Liver (tissue), 9 donors: Measurements from ENCODE around the gene ZMYND12. TPM values are rescaled to one million over a fixed set of nuclear protein-coding genes. Genes with fewer than 3 reads are reported as not detected.

Experiments used
- DNase-seq: peaks from one replicate; pipeline ENCODE4 v3.0.0-alpha.2; 2017; ENCODE audit warnings: low spot score
- H3K27ac ChIP-seq, 2 donors: one replicate each; pipeline ENCODE4 v1.7.0; 2013; ENCODE audit warnings: inconsistent platforms in 2 of 2, low read length in 2 of 2, control low read depth in 1 of 2, low read depth in 1 of 2, mild to moderate bottlenecking in 1 of 2
- H3K27me3 ChIP-seq, 4 donors: one replicate each; pipeline versions ENCODE4 v1.6.1 to v1.7.0; 2013; ENCODE audit warnings: low read length in 3 of 4, inconsistent platforms in 1 of 4, mild to moderate bottlenecking in 1 of 4, moderate library complexity in 1 of 4; ENCODE audit not compliant: control insufficient read depth in 4 of 4, insufficient read depth in 4 of 4
- H3K36me3 ChIP-seq, 4 donors: one replicate each; pipeline versions ENCODE4 v1.6.1 to v1.7.0; 2013; ENCODE audit warnings: low read length in 3 of 4, mild to moderate bottlenecking in 3 of 4, low read depth in 1 of 4, moderate library complexity in 1 of 4; ENCODE audit not compliant: control insufficient read depth in 4 of 4, insufficient read depth in 3 of 4
- H3K4me1 ChIP-seq, 4 donors: one replicate each; pipeline versions ENCODE4 v1.6.1 to v1.7.0; 2013; ENCODE audit warnings: low read length in 3 of 4, mild to moderate bottlenecking in 3 of 4, moderate library complexity in 1 of 4; ENCODE audit not compliant: control insufficient read depth in 4 of 4, insufficient read depth in 4 of 4
- H3K4me3 ChIP-seq, 3 donors: one replicate each; pipeline versions ENCODE4 v1.6.1 to v1.7.0; 2013; ENCODE audit warnings: low read length in 3 of 3, control low read depth in 1 of 3, low read depth in 1 of 3, mild to moderate bottlenecking in 1 of 3
- H3K9ac ChIP-seq, 2 donors: one replicate each; pipeline ENCODE4 v1.7.0; 2013; ENCODE audit warnings: low read length in 2 of 2, mild to moderate bottlenecking in 2 of 2, moderate library complexity in 2 of 2, control low read depth in 1 of 2, low read depth in 1 of 2
- H3K9me3 ChIP-seq, 4 donors: one replicate each; pipeline versions ENCODE4 v1.6.1 to v1.7.0; 2013; ENCODE audit warnings: low read length in 3 of 4; ENCODE audit not compliant: control insufficient read depth in 4 of 4
- CTCF ChIP-seq: fragments of 150-350 bp; IDR thresholded peaks from 2 replicates; pipeline ENCODE4 v1.5.1; 2017; ENCODE audit warnings: improper control_type of control experiment, low read depth, low read length; ENCODE audit not compliant: missing input control
- EGR1 ChIP-seq, 2 donors: IDR thresholded peaks; 2 replicates each; pipeline ENCODE4 v1.6.1; 2016 to 2018; ENCODE audit warnings: antibody characterized with exemption in 2 of 2, low read depth in 2 of 2
- FOXA1 ChIP-seq: IDR thresholded peaks from 2 replicates; pipeline ENCODE4 v1.6.1; 2016; ENCODE audit warnings: antibody characterized with exemption
- FOXA2 ChIP-seq: IDR thresholded peaks from 2 replicates; pipeline ENCODE4 v1.6.1; 2016; ENCODE audit warnings: antibody characterized with exemption
- GABPA ChIP-seq, 2 donors: IDR thresholded peaks in 1 of 2; conservative IDR thresholded peaks in 1 of 2; 2 replicates each; pipeline ENCODE4 v1.6.1; 2016; ENCODE audit warnings: antibody characterized with exemption in 2 of 2, mild to moderate bottlenecking in 1 of 2, moderate library complexity in 1 of 2
- HNF4A ChIP-seq, 2 donors: conservative IDR thresholded peaks; 2 replicates each; pipeline ENCODE4 v1.6.1; 2016; ENCODE audit warnings: antibody characterized with exemption in 2 of 2, mild to moderate bottlenecking in 2 of 2
- JUND ChIP-seq, 2 donors: IDR thresholded peaks; 2 replicates each; pipeline ENCODE4 v1.6.1; 2016; ENCODE audit warnings: antibody characterized with exemption in 2 of 2
- MAX ChIP-seq: IDR thresholded peaks from 2 replicates; pipeline ENCODE4 v1.6.1; 2016; ENCODE audit warnings: antibody characterized with exemption
- NR2F2 ChIP-seq: IDR thresholded peaks from 2 replicates; pipeline ENCODE4 v1.6.1; 2016; ENCODE audit warnings: antibody characterized with exemption
- RAD21 ChIP-seq, 2 donors: IDR thresholded peaks; 2 replicates each; pipeline ENCODE4 v1.6.1; 2016; ENCODE audit warnings: antibody characterized with exemption in 2 of 2, mild to moderate bottlenecking in 2 of 2
- RXRA ChIP-seq, 2 donors: IDR thresholded peaks; 2 replicates each; pipeline ENCODE4 v1.6.1; 2017 to 2018; ENCODE audit warnings: antibody characterized with exemption in 2 of 2, mild to moderate bottlenecking in 1 of 2
- YY1 ChIP-seq: IDR thresholded peaks from 2 replicates; pipeline ENCODE4 v1.6.1; 2016; ENCODE audit warnings: antibody characterized with exemption, mild to moderate bottlenecking
- WGBS: extraction: QIAGEN DNeasy Blood & Tissue Kit; methylation state at CpG from one replicate; pipeline ENCODE4 v1.1.7; 2013; 5-methylcytosine and 5-hydroxymethylcytosine counted together
- polyA plus RNA-seq, 2 donors: library from polyadenylated mRNA; stranded (reverse) in 1 of 2; unstranded in 1 of 2; fragments of 200-250 nt in 1 of 2; fragments of >200 nt in 1 of 2; fragmentation: Nextera tagmentation in 1 of 2; extraction: Ambion mirVana in 1 of 2; gene quantifications; one replicate each; pipeline versions ENCODE4 v1.2.1 to v1.2.3, GENCODE V29; 2013 to 2015
- total RNA-seq, 2 donors: library from RNA; depleted of rRNA; stranded (reverse); fragments of >200 nt; gene quantifications; one replicate each; pipeline ENCODE4 v1.2.3, GENCODE V29; 2014
- TF ChIP-seq, protein P1 (sequence below): IDR thresholded peaks from 2 replicates; pipeline ENCODE4 v1.6.1; 2016; ENCODE audit warnings: antibody characterized with exemption
- TF ChIP-seq, protein P2 (sequence below): IDR thresholded peaks from 2 replicates; pipeline ENCODE4 v1.6.1; 2016; ENCODE audit warnings: antibody characterized with exemption
- donor health status: healthy.
- donor health status: healthy.
- donor health status: healthy.
- donor health status: healthy.
- donor health status: healthy.

Gene ZMYND12
- total and polyA plus RNA-seq, 4 donors: 1.3 to 3.0 (median 2.0) TPM

- Histone ChIP-seq H3K9me3 (no peaks in the 10 kb centered on the region), H3K36me3 (no peaks in the 10 kb centered on the region), H3K27me3 (no peaks in the 10 kb centered on the region), H3K4me3 (no peak overlapping the region), H3K9ac (no peak overlapping the region), H3K27ac (no peak overlapping the region), H3K4me1 (peaks cover 0 to 17% (median 13%) of the 10 kb centered on the region in 4 donors)
- no peak for DNase-seq
- WGBS: 83% methylated on average over 9 of the region's 9 CpGs
- TF ChIP-seq NR2F2 (no peak), FOXA1 (no peak), FOXA2 (no peak), CTCF (no peak), HNF4A (conservative IDR thresholded peaks at IDR 0.05) (no peak), EGR1 (IDR thresholded peaks at IDR 0.05; ENCODE audit: low read depth in 2 of 2) (no peak), RAD21 (IDR thresholded peaks at IDR 0.05) (no peak), JUND (IDR thresholded peaks at IDR 0.05) (no peak), MAX (no peak)
Measured at GRCh38 chr1:42422737-42423136, 33.1 kb downstream of the ZMYND12 start.

- TF ChIP-seq NR2F2 (no peak), HNF4A (conservative IDR thresholded peaks at IDR 0.05) (no peak), RXRA (IDR thresholded peaks at IDR 0.05) (no peak), EGR1 (IDR thresholded peaks at IDR 0.05; ENCODE audit: low read depth in 2 of 2) (no peak), MAX (no peak), CTCF (no peak), YY1 (no peak), FOXA2 (no peak), GABPA (IDR thresholded peaks at IDR 0.05 in 1 of 2, conservative IDR thresholded peaks at IDR 0.05 in 1 of 2) (no peak)
- TF ChIP-seq, protein P1, sequence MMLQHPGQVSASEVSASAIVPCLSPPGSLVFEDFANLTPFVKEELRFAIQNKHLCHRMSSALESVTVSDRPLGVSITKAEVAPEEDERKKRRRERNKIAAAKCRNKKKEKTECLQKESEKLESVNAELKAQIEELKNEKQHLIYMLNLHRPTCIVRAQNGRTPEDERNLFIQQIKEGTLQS: no peak
- TF ChIP-seq, protein P2, sequence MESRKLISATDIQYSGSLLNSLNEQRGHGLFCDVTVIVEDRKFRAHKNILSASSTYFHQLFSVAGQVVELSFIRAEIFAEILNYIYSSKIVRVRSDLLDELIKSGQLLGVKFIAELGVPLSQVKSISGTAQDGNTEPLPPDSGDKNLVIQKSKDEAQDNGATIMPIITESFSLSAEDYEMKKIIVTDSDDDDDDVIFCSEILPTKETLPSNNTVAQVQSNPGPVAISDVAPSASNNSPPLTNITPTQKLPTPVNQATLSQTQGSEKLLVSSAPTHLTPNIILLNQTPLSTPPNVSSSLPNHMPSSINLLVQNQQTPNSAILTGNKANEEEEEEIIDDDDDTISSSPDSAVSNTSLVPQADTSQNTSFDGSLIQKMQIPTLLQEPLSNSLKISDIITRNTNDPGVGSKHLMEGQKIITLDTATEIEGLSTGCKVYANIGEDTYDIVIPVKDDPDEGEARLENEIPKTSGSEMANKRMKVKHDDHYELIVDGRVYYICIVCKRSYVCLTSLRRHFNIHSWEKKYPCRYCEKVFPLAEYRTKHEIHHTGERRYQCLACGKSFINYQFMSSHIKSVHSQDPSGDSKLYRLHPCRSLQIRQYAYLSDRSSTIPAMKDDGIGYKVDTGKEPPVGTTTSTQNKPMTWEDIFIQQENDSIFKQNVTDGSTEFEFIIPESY: no peak
- Histone ChIP-seq H3K27ac (no peak overlapping the region), H3K27me3 (no peaks in the 10 kb centered on the region), H3K4me1 (peaks cover 0 to 17% (median 13%) of the 10 kb centered on the region in 4 donors), H3K9me3 (no peaks in the 10 kb centered on the region), H3K4me3 (no peak overlapping the region), H3K9ac (no peak overlapping the region), H3K36me3 (no peaks in the 10 kb centered on the region)
- DNase-seq: no peak
- WGBS: 57% methylated on average over 10 of the region's 10 CpGs
Measured at GRCh38 chr1:42420911-42421585, 34.8 kb downstream of the ZMYND12 start.
